Fibroblast of lung (primary cell): ENCODE results near the gene ZNF182.
"Not testable (repeated sequence)": the region's sequence is repeated elsewhere in the genome, so short reads cannot be mapped to it uniquely, and the experiment has no call there.

Experiments used
- CTCF ChIP-seq, 2 donors: IDR thresholded peaks in 1 of 2; conservative IDR thresholded peaks in 1 of 2; 1 replicate in 1 of 2; 2 replicates in 1 of 2; pipeline ENCODE4 v1.5.1; 2011 to 2012; ENCODE audit warnings: low read length in 2 of 2, control low read depth in 1 of 2, inconsistent platforms in 1 of 2, low read depth in 1 of 2, mild to moderate bottlenecking in 1 of 2
- EZH2 ChIP-seq: IDR thresholded peaks from 2 replicates; pipeline ENCODE4 v1.5.1; 2012; ENCODE audit warnings: low read length, control low read depth, mild to moderate bottlenecking; ENCODE audit errors: missing control alignments

GRCh38 chrX:47958206-47958605 lies 45.6 kb downstream of the ZNF182 start:
- not testable (repeated sequence) for TF ChIP-seq CTCF (conservative IDR thresholded peaks at IDR 0.05 in 1 of 2, IDR thresholded peaks at IDR 0.05 in 1 of 2; ENCODE audit: low read depth in 1 of 2, low read length in 2 of 2); EZH2
